ENCODE results near the gene KPTN.

KPTN gene

GRCh38 chr19:47435196-47435595 lies 48.8 kb downstream of the KPTN start:
- DNase-seq (ENCODE audit: low spot score), result no peak

- no peak for DNase-seq (ENCODE audit: low spot score)
Observed at GRCh38 chr19:47434088-47434487, 49.9 kb downstream of the KPTN start.

- no peak for DNase-seq (ENCODE audit: low spot score)
Observed at GRCh38 chr19:47433121-47433520, 50.9 kb downstream of the KPTN start.

GRCh38 chr19:47432499-47432898 lies 51.5 kb downstream of the KPTN start:
- DNase-seq (ENCODE audit: low spot score), result no peak

- DNase-seq (ENCODE audit: low spot score), result no peak
Observed at GRCh38 chr19:47432091-47432490, 51.9 kb downstream of the KPTN start.

GRCh38 chr19:47430041-47430802 lies 53.8 kb downstream of the KPTN start:
- DNase-seq (ENCODE audit: low spot score), result peak; percentile 51

GRCh38 chr19:47429140-47429793 lies 54.8 kb downstream of the KPTN start:
- DNase-seq (ENCODE audit: low spot score), result no peak

GRCh38 chr19:47428177-47428894 lies 55.7 kb downstream of the KPTN start:
- peak; percentile 98 for DNase-seq (ENCODE audit: low spot score)

- peak; percentile 67 for DNase-seq (ENCODE audit: low spot score)
Observed at GRCh38 chr19:47427241-47428176, 56.5 kb downstream of the KPTN start.

Measured in AG08395 (cell line).